IPS DF 6.9 (cell line): Measurements from ENCODE around the gene AIP.
"Not testable (repeated sequence)": the region's sequence is repeated elsewhere in the genome, so short reads cannot be mapped to it uniquely, and the experiment has no call there.

Source experiments
- DNase-seq: peaks from one replicate; pipeline ENCODE4 v3.0.0-alpha.2; 2013; ENCODE audit warnings: low read depth, low spot score
- H3K27ac ChIP-seq: one replicate; pipeline ENCODE4 v1.5.1; 2013; ENCODE audit warnings: low read length, control low read depth
- H3K27me3 ChIP-seq: 2 replicates; pipeline ENCODE4 v1.6.1; 2013; ENCODE audit warnings: mild to moderate bottlenecking, low read length; ENCODE audit not compliant: control insufficient read depth, insufficient read depth
- H3K36me3 ChIP-seq: 2 replicates; pipeline ENCODE4 v1.6.1; 2013; ENCODE audit warnings: low read length; ENCODE audit not compliant: control insufficient read depth, insufficient read depth
- H3K4me1 ChIP-seq: 2 replicates; pipeline ENCODE4 v1.6.1; 2013; ENCODE audit warnings: low read length; ENCODE audit not compliant: control insufficient read depth, insufficient read depth
- H3K4me3 ChIP-seq: 2 replicates; pipeline ENCODE4 v1.5.1; 2013; ENCODE audit warnings: mild to moderate bottlenecking, low read length
- H3K9me3 ChIP-seq: 2 replicates; pipeline ENCODE4 v1.6.1; 2013; ENCODE audit warnings: low read length, inconsistent platforms; ENCODE audit not compliant: control insufficient read depth, insufficient read depth
- WGBS: extraction: QIAGEN DNeasy Blood & Tissue Kit; methylation state at CpG from one replicate; pipeline ENCODE4 v1.1.7; 2013; ENCODE audit warnings: mixed read lengths, missing lambda C conversion rate; ENCODE audit not compliant: insufficient read length, insufficient coverage; 5-methylcytosine and 5-hydroxymethylcytosine counted together

Gene AIP

DNA sequence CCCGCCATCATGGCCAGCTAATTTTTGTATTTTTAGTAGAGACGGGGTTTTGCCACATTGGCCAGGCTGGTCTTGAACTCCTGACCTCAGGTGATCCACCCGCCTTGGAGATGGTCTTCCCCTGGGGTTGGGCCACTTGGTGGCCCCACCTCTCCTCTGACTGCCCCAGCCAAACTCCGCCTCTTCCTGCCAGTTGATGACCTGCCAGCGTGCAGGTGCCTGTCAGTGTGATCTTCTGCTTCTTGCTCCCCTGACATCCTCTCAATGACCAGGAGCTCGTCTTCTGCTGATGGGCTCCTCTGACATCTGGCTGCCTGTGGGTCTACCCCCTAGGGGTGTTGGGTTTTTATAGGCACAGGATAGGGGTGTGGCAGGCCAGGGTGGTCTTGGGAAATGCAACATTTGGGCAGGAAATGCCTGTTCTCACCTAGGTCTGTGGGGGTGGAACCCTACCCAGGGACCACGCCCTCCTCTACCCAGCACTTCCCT is 3.1 kb downstream of the AIP start:
- H3K36me3 ChIP-seq, H3K4me1 ChIP-seq, DNase-seq, H3K9me3 ChIP-seq, H3K27ac ChIP-seq, H3K27me3 ChIP-seq, H3K4me3 ChIP-seq: not testable (repeated sequence)
- no CpG with 5 or more reads among the region's 7 CpGs for WGBS

DNA sequence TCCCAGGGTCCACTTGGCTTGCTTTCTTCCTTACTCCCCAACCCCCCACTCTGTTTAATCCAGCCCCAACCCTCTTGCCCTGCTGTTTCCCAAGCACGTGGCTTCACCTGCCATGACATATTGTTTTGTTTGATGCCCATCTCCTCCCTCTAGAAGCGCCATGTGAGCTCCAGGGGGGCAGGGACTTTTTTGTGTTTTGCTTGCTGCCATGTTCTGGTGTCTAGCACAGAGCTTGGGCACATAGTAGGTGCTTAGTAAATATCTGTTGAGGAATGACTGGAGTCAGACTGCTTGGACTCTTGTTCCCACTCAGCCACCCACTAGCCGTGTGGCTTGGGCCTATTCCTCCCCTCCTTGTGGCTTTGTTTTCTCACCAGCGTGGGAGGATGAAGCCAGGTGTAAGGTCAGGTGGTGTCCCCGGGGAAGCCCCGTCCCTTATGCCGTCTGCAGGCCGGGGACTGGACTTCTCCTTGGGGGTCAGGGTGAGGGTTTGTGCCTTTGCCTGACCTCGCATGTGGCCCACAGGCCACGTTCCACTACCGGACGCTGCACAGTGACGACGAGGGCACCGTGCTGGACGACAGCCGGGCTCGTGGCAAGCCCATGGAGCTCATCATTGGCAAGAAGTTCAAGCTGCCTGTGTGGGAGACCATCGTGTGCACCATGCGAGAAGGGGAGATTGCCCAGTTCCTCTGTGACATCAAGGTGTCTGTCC is 3.8 kb downstream of the AIP start:
- no peak for DNase-seq
- H3K4me3 ChIP-seq: no peak overlapping the region
- H3K27ac ChIP-seq: no peak overlapping the region
- no peaks in the 10 kb centered on the region for H3K27me3 ChIP-seq
- no peaks in the 10 kb centered on the region; the same call in 1 of the 2 replicates for H3K4me1 ChIP-seq
- WGBS: no CpG with 5 or more reads among the region's 20 CpGs
- H3K9me3 ChIP-seq: no peaks in the 10 kb centered on the region
- peaks cover 10% of the 10 kb centered on the region; the same call in 1 of the 2 replicates for H3K36me3 ChIP-seq

DNA sequence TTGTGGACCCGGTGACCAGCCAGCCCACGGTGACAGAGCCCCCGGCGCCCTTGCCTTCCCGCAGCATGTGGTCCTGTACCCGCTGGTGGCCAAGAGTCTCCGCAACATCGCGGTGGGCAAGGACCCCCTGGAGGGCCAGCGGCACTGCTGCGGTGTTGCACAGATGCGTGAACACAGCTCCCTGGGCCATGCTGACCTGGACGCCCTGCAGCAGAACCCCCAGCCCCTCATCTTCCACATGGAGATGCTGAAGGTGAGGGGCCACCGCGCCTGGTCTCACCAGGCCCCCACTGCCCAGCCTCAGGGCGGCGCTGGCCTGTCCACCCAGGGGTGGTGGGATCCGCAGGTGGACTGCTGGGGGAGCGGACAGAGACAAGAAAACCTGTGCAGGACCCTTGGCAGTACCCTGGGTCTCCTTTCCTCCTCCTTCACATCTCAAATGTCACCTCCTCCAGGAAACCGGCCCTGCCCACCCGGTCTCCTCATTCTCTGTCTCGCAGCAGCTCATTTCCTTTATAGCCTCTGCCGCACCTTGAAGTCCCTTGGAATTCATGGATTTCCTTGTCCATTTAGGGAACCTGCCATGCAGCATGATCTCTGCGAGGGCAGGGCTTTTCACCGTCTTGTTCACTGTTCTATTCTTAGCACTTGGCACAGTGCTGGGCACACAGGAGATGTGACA is 6.5 kb downstream of the AIP start:
- H3K27ac ChIP-seq: no peak overlapping the region
- H3K9me3 ChIP-seq: no peaks in the 10 kb centered on the region
- no peaks in the 10 kb centered on the region for H3K27me3 ChIP-seq
- DNase-seq: no peak
- no peaks in the 10 kb centered on the region; the same call in 1 of the 2 replicates for H3K4me1 ChIP-seq
- H3K36me3 ChIP-seq: peaks cover 22% of the 10 kb centered on the region
- no CpG with 5 or more reads among the region's 25 CpGs for WGBS
- H3K4me3 ChIP-seq: no peak overlapping the region

DNA sequence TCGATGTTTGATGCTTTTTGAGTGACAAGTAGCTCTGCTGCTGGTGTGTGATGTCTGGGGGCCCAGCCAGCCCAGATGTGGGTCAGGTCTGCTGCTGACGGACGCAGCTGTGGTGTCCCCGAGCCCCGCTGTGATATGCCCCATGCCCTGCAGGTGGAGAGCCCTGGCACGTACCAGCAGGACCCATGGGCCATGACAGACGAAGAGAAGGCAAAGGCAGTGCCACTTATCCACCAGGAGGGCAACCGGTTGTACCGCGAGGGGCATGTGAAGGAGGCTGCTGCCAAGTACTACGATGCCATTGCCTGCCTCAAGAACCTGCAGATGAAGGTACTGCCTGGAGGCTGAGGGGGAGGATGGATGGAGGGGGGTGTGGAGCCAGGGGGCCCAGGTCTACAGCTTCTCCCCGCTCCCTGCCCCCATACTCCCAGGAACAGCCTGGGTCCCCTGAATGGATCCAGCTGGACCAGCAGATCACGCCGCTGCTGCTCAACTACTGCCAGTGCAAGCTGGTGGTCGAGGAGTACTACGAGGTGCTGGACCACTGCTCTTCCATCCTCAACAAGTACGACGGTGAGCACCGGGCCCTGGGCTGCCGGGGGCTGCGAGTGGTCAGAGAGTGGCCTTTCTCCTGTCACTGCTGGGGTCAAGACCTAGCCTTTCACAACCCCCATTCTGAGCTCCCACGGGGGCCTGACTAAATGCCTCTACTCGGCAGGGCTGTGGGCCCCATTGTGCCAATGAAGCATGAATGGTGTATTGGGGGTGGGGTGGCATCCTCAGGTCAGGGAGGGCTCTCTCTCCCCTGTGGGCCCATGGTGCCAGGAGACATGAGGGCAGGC is 7.3 kb downstream of the AIP start:
- Histone ChIP-seq H3K9me3 (no peaks in the 10 kb centered on the region), H3K4me3 (no peak overlapping the region), H3K27ac (no peak overlapping the region), H3K36me3 (peaks cover 24% of the 10 kb centered on the region), H3K27me3 (no peaks in the 10 kb centered on the region), H3K4me1 (no peaks in the 10 kb centered on the region; the same call in 1 of the 2 replicates)
- WGBS: no CpG with 5 or more reads among the region's 23 CpGs
- no peak for DNase-seq

DNA sequence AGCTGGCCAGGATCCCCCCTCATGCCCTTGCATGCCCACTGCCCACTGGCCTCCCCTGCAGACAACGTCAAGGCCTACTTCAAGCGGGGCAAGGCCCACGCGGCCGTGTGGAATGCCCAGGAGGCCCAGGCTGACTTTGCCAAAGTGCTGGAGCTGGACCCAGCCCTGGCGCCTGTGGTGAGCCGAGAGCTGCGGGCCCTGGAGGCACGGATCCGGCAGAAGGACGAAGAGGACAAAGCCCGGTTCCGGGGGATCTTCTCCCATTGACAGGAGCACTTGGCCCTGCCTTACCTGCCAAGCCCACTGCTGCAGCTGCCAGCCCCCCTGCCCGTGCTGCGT is 7.9 kb downstream of the AIP start:
- no peak overlapping the region for H3K4me3 ChIP-seq
- no peak overlapping the region for H3K27ac ChIP-seq
- H3K27me3 ChIP-seq: no peaks in the 10 kb centered on the region
- no peaks in the 10 kb centered on the region for H3K9me3 ChIP-seq
- peaks cover 29% of the 10 kb centered on the region for H3K36me3 ChIP-seq
- no peaks in the 10 kb centered on the region; the same call in 1 of the 2 replicates for H3K4me1 ChIP-seq
- no CpG with 5 or more reads among the region's 15 CpGs for WGBS
- DNase-seq: no peak

DNA sequence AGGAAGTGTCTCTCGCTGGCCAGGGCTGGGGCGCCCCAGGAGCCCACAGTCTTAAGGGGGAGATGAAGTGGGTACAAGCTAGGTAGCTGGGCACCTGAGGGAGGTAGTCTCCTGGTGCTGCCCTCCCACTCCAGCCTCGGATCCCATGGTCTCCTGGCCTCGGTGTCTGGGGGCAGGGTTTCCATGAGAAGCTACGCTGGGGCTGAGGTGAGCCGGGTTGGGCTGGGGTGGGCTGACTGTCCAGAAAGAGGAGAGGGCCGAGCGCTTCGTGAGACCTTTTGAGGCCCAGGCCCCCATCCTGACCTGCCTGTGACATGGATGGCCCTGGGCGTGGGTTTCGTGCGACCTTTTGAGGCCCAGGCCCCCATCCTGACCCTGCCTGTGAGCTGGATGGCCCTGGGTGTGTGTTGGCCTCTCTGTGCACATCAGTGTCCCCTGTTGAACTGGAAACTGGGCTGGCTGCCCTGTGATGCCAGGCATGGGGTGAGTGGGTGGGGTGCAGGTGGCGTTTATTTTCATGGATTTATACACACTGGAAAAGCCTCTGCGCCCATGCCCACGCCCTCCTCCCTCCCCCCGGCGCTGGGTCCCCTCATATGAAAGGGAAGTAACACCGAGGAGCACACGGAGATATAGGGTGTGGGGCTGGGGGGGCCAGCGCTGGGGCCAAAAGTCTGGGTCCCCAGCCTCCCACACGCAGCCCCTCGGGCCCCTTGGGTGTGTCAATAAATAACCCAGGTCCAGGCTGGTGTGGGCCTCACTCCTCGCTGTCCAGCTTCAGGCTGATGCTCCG is 8.6 kb downstream of the AIP start:
- H3K4me3 ChIP-seq: no peak overlapping the region
- no peak for DNase-seq
- H3K27me3 ChIP-seq: no peaks in the 10 kb centered on the region
- peaks cover 29% of the 10 kb centered on the region for H3K36me3 ChIP-seq
- H3K4me1 ChIP-seq: no peaks in the 10 kb centered on the region
- no peaks in the 10 kb centered on the region for H3K9me3 ChIP-seq
- H3K27ac ChIP-seq: no peak overlapping the region
- WGBS: no CpG with 5 or more reads among the region's 24 CpGs

DNA sequence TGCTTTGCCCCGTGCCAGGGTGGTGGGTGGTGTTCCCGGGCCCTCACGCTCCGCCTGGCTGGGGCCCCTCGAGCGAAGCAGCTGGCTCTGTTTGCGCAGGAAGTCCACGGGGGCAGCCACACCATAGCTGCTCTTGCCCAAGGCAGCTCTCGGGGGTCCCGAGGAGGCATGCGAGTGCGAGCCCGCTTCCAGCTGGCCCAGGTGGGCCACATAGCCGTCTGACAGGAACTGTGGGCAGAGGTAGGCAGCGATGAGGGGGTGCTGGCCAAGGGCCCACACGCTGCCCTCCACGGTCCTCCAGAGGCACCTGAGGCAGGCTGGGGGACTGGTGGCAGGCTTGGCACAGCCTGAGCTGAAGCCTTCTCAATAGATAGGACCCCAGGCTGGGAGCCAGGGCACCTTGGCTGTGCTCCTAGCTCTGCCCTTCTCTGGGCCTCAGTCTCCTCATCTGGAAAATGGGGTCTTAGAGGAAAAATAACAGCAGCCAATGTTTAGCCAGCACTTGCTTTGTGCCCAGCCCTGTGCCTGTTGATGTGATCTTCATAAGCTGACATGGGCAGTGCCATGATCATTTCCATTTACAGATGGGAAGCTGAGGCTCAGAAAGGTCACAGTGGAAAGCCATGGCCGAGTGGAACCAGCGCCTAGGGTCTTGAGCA is 9.4 kb downstream of the AIP start:
- Histone ChIP-seq H3K4me1 (no peaks in the 10 kb centered on the region), H3K36me3 (peaks cover 31% of the 10 kb centered on the region), H3K27me3 (no peaks in the 10 kb centered on the region), H3K27ac (no peak overlapping the region), H3K4me3 (no peak overlapping the region), H3K9me3 (no peaks in the 10 kb centered on the region)
- no CpG with 5 or more reads among the region's 19 CpGs for WGBS
- DNase-seq: no peak

DNA sequence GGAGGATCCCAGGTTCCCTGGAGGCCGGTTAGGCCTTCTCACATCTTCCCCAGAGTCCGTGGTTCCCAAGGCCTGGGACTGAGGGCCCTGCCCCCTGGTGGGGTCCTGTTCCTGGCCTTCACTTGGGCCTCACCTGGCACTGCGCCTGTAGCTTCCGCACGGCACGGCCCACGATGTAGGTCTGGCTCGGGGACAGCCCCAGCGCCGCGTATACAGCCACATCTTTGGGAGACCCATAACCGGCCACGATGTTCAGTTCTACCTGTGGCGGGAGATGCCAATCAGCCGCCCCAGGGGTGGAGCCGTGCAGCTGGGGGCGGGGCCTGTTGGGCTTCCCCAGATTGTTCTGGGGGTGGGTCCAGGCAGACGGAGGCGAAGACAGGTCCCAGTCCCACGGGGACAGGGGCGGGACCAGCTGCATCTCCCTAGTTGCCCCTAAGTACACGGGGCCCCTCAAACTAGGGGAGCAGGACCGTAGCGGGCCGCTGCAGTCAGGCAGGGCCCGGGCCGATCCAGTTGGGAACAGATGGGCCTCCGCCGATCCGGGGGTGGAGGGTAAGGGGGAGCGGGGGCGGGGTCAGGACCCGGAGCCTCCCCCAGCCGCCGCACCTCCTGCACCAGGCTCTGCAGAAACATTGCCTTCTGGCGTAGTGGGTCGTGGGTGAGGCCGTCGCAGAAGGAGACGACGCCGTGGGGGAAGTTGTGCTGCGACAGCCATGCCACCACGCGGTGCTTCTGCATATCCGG is 10.1 kb downstream of the AIP start:
- no peaks in the 10 kb centered on the region for H3K27me3 ChIP-seq
- H3K36me3 ChIP-seq: peaks cover 34% of the 10 kb centered on the region

DNA sequence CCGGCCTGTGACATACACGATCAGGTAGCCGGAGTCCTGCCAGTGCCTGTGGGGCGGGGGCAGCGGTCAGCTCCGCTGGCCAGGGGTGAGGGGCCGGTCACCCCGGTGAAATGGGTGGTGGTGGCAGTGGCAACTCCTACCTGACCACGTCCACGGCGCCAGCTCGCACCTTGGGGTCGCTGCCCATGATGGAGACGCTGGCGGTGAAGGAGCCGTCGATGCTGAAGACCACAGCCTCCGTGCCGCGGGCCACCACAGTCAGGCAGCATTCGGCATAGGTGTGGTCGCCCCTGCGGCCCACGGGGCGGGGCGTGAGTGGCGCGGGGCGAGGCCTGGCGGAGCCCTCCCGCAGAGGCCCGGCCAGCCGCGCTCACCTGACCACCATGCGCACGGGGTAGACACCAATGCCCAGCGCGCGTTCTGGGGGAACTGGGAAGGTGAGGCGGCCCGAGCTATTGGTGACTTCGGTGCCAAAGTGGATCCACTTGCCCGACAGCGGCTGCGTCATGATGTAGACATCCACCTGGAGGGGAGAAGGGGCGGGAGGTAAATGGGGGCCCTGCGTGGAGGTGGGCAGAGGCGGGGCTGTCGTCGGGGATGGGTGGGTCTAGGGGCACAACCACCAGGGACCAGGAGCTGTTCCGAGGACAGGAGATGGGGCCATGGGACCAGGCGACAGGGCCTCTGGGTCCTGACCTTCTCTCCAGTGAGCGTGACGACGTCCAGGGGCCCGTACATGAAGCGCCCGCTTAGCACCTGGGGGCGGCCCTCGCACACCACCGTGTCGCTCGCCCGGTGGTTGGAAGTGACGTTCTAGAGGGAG is 10.9 kb downstream of the AIP start:
- no peaks in the 10 kb centered on the region for H3K4me1 ChIP-seq
- no peak overlapping the region for H3K27ac ChIP-seq
- H3K36me3 ChIP-seq: peaks cover 34% of the 10 kb centered on the region
- H3K27me3 ChIP-seq: no peaks in the 10 kb centered on the region
- H3K4me3 ChIP-seq: no peak overlapping the region
- no CpG with 5 or more reads among the region's 65 CpGs for WGBS
- H3K9me3 ChIP-seq: no peaks in the 10 kb centered on the region
- no peak for DNase-seq

More for the DNA sequence above, 10.1 kb downstream of the AIP start:
- no peaks in the 10 kb centered on the region for H3K4me1 ChIP-seq
- no peaks in the 10 kb centered on the region for H3K9me3 ChIP-seq
- no peak overlapping the region for H3K27ac ChIP-seq
- WGBS: no CpG with 5 or more reads among the region's 46 CpGs
- no peak overlapping the region for H3K4me3 ChIP-seq
- no peak for DNase-seq
